Kidney (tissue), 14 donors: Measurements from ENCODE around the gene SLC13A2. TPM values are rescaled to one million over a fixed set of nuclear protein-coding genes. Genes with fewer than 3 reads are reported as not detected.

Source experiments
- DNase-seq, 5 donors: peaks; one replicate each; pipeline ENCODE4 v3.0.0-alpha.2; 2013 to 2020
- FAIRE-seq: peaks from 2 replicates; lab custom pipeline; 2012; peaks lifted over from hg19 to GRCh38; lab: Jason Lieb, UNC
- H3K27ac ChIP-seq, 2 donors: one replicate each; pipeline ENCODE4 v1.7.0; 2013; ENCODE audit warnings: low read depth in 2 of 2, low read length in 2 of 2, inconsistent platforms in 1 of 2
- H3K27me3 ChIP-seq: one replicate; pipeline ENCODE4 v1.7.1; 2013; ENCODE audit warnings: low read length, inconsistent platforms; ENCODE audit not compliant: control insufficient read depth, insufficient read depth
- H3K36me3 ChIP-seq, 3 donors: one replicate each; pipeline versions ENCODE4 v1.7.0 to v1.7.1; 2013; ENCODE audit warnings: low read length in 3 of 3, control low read depth in 1 of 3, inconsistent platforms in 1 of 3; ENCODE audit not compliant: insufficient read depth in 3 of 3, control insufficient read depth in 2 of 3
- H3K4me1 ChIP-seq, 3 donors: one replicate each; pipeline versions ENCODE4 v1.7.0 to v1.7.1; 2013; ENCODE audit warnings: low read length in 3 of 3, inconsistent platforms in 1 of 3, low read depth in 1 of 3; ENCODE audit not compliant: control insufficient read depth in 2 of 3, insufficient read depth in 2 of 3
- H3K4me3 ChIP-seq, 3 donors: one replicate each; pipeline versions ENCODE4 v1.7.0 to v1.8.1; 2013; ENCODE audit warnings: low read length in 3 of 3, control low read depth in 1 of 3, inconsistent platforms in 1 of 3
- H3K9ac ChIP-seq, 3 donors: one replicate each; pipeline versions ENCODE4 v1.7.0 to v1.7.1; 2013; ENCODE audit warnings: low read length in 3 of 3, control low read depth in 1 of 3, inconsistent platforms in 1 of 3
- H3K9me3 ChIP-seq, 3 donors: one replicate each; pipeline versions ENCODE4 v1.7.0 to v1.7.1; 2013; ENCODE audit warnings: low read length in 3 of 3, control low read depth in 1 of 3, inconsistent platforms in 1 of 3; ENCODE audit not compliant: control insufficient read depth in 2 of 3, insufficient read depth in 1 of 3
- CTCF ChIP-seq: IDR thresholded peaks from 3 replicates; pipeline ENCODE4 v1.5.1; 2012; ENCODE audit warnings: mild to moderate bottlenecking, moderate library complexity, borderline replicate concordance; ENCODE audit not compliant: insufficient read depth; ENCODE audit errors: extremely low read depth
- intact Hi-C: fragments of 100-400 bp; cut with DNase I; formaldehyde crosslinking; loops from one replicate; pipeline ENCODE4 v1.11.1; 2022
- polyA plus RNA-seq: library from polyadenylated mRNA; stranded (reverse); fragments of 350-450 nt; fragmentation: Illumina TruSeq; extraction: RNeasy Lipid Tissue Mini Kit (QIAGEN cat#74804); gene quantifications from one replicate; pipeline ENCODE4 v1.2.3, GENCODE V29; 2014; ENCODE audit warnings: low read depth, low replicate concordance; ENCODE audit not compliant: insufficient read depth
- total RNA-seq: library from RNA; stranded (reverse); fragmentation: NEBNext Ultra II Directional; extraction: Animal tissue kit (Norgen Biotek cat#: 25700); gene quantifications from one replicate; pipeline ENCODE4 v1.2.1, GENCODE V29; 2021
- donor health status: control.
- donor health status: control.
- donor health status: control.
- donor health status: control.
- donor health status: control.
- donor health status: DM: yes; HTN: yes; CAD: no.
- donor health status: Normal renal cell carcinoma (clear cell type).

Gene SLC13A2
- total and polyA plus RNA-seq, 2 donors from 2014 or later = 1.1 to 69.0 TPM

- no peaks in the 10 kb centered on the region for H3K27me3 ChIP-seq
- intact Hi-C loops = no loop called here
- FAIRE-seq = no peak
- no peaks in the 10 kb centered on the region for H3K9me3 ChIP-seq
- H3K27ac ChIP-seq = no peak overlapping the region
- H3K4me1 ChIP-seq = peaks cover 0 to 15% (median 7%) of the 10 kb centered on the region in 3 donors
- DNase-seq = no peak
- H3K4me3 ChIP-seq = no peak overlapping the region
- no peaks in the 10 kb centered on the region for H3K36me3 ChIP-seq
- no peak overlapping the region for H3K9ac ChIP-seq
- no peak for TF ChIP-seq CTCF
Observed at GRCh38 chr17:28482551-28483199, 9.2 kb downstream of the SLC13A2 start.

GRCh38 chr17:28484296-28484695 is 10.9 kb downstream of the SLC13A2 start:
- intact Hi-C loops = no loop called here
- no peak overlapping the region for H3K27ac ChIP-seq
- H3K4me1 ChIP-seq = peaks cover 0 to 20% (median 14%) of the 10 kb centered on the region in 3 donors
- DNase-seq (no peak), FAIRE-seq (no peak)
- no peaks in the 10 kb centered on the region for H3K9me3 ChIP-seq
- H3K36me3 ChIP-seq = no peaks in the 10 kb centered on the region
- H3K4me3 ChIP-seq = no peak overlapping the region
- no peak for TF ChIP-seq CTCF
- H3K9ac ChIP-seq = no peak overlapping the region
- no peaks in the 10 kb centered on the region for H3K27me3 ChIP-seq

- intact Hi-C loops = no loop called here
- H3K9me3 ChIP-seq = no peaks in the 10 kb centered on the region
- H3K27me3 ChIP-seq = no peaks in the 10 kb centered on the region
- H3K9ac ChIP-seq = no peak overlapping the region
- TF ChIP-seq CTCF = no peak
- H3K27ac ChIP-seq = no peak overlapping the region
- FAIRE-seq (no peak), DNase-seq (no peak)
- no peak overlapping the region for H3K4me3 ChIP-seq
- H3K36me3 ChIP-seq = no peaks in the 10 kb centered on the region
- peaks cover 0 to 17% (median 17%) of the 10 kb centered on the region in 3 donors for H3K4me1 ChIP-seq
Observed at GRCh38 chr17:28485049-28485448, 11.6 kb downstream of the SLC13A2 start.
